Measurements from ENCODE around the gene RRAD. TPM values are rescaled to one million over a fixed set of nuclear protein-coding genes. Genes with fewer than 3 reads are reported as not detected.

The RRAD gene
- polyA plus RNA-seq, 1 experiment, result 1.9 TPM

- CTCF ChIA-PET, result interaction anchor here (0.6 to 1.7 kb wide), 6 partner anchors 22 to 223 kb away, joined by 3 to 5 read pairs (median 4); partner anchors contain the start of gene NAE1
Observed at GRCh38 chr16:66931665-66932064, 6.3 kb upstream of the RRAD start.

DNA sequence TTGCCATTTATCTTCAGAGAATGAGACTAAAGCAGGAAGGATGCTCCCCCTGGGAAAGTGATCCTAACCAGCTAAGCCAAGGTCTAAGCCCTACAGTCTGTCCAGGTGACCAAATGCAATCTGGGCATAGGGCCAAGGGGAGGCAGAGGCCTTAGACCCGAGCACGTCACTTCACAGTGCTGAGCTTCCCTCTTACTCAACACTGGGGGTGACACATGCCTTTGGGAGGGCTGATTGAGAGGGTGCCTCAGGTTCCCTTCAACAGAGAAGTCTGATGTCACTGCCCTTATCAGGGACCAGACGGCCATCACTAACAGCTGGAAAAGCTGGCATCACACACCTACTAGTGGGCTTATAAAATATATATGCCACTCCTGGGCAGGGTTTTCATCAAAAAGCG is 4.9 kb upstream of the RRAD start:
- TF ChIP-seq, protein P1, sequence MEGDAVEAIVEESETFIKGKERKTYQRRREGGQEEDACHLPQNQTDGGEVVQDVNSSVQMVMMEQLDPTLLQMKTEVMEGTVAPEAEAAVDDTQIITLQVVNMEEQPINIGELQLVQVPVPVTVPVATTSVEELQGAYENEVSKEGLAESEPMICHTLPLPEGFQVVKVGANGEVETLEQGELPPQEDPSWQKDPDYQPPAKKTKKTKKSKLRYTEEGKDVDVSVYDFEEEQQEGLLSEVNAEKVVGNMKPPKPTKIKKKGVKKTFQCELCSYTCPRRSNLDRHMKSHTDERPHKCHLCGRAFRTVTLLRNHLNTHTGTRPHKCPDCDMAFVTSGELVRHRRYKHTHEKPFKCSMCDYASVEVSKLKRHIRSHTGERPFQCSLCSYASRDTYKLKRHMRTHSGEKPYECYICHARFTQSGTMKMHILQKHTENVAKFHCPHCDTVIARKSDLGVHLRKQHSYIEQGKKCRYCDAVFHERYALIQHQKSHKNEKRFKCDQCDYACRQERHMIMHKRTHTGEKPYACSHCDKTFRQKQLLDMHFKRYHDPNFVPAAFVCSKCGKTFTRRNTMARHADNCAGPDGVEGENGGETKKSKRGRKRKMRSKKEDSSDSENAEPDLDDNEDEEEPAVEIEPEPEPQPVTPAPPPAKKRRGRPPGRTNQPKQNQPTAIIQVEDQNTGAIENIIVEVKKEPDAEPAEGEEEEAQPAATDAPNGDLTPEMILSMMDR (IDR thresholded peaks at IDR 0.05; ENCODE audit: low read depth, low read length), result no peak
- Histone ChIP-seq H3K27me3 (ENCODE audit: control insufficient read depth, insufficient read depth, low read length) (no peaks in the 10 kb centered on the region), H3K4me3 (ENCODE audit: low read depth, low read length) (no peak overlapping the region), H3K27ac (ENCODE audit: low read depth, low read length) (peak overlapping the region; percentile 31), H3K9me3 (ENCODE audit: control insufficient read depth, insufficient read depth, low read length) (no peaks in the 10 kb centered on the region; the same call in 1 of the 2 replicates)
- ChIA-PET POLR2A (interaction anchor here (1.4 kb wide), 1 partner anchor 30 kb away, joined by 3 read pairs; no protein-coding TSS in a partner anchor), CTCF (interaction anchor here (1.3 to 1.7 kb wide), 4 partner anchors 21 to 225 kb away, joined by 3 to 5 read pairs (median 4); partner anchors contain the start of gene NAE1)
- DNase-seq (ENCODE audit: low read depth, low spot score), result no peak

More at GRCh38 chr16:66931665-66932064, 6.3 kb upstream of the RRAD start:
- H3K27ac ChIP-seq (ENCODE audit: low read depth, low read length), result no peak overlapping the region
- no peaks in the 10 kb centered on the region for H3K27me3 ChIP-seq (ENCODE audit: control insufficient read depth, insufficient read depth, low read length)
- TF ChIP-seq, protein P1 (IDR thresholded peaks at IDR 0.05; ENCODE audit: low read depth, low read length), result no peak
- POLR2A ChIA-PET, result interaction anchor here (1.4 kb wide), 1 partner anchor 32 kb away, joined by 3 read pairs; no protein-coding TSS in a partner anchor
- H3K9me3 ChIP-seq (ENCODE audit: control insufficient read depth, insufficient read depth, low read length), result no peaks in the 10 kb centered on the region; the same call in 1 of the 2 replicates
- H3K4me3 ChIP-seq (ENCODE audit: low read depth, low read length), result no peak overlapping the region
- DNase-seq (ENCODE audit: low read depth, low spot score), result no peak

DNA sequence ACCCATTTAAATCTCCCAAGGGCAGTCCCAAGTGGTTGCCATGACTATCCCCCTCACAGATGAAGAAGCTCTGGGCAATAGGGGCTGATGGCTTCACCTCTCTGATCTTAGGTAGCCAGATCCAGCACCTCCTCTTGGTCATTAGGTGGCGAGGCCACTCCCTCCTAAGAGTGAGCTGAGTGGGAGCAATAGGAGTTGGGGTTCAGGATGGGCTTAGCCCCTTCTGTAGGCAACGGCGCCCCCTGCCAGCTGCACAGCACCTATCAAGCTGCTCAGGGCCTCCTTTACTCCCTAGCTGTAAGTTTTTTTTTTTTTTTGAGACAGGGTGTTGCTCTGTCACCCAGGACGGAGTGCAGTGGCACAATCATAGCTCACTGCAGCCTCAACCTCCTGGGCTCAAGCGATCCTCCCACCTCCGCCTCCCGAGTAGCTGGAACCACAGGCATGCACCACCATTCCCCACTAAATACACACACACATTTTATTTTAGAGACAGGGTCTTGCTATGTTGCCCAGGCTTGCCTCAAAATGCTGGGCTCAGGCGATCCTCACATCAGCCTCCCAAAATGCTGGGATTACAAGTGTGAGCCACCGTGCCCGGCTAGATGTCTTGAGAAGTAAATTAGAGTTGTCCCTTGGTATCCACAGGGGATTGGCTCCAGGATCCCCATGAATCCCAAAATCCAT is 3.5 kb upstream of the RRAD start:
- TF ChIP-seq, protein P1 (IDR thresholded peaks at IDR 0.05; ENCODE audit: low read depth, low read length), result peak; percentile 52
- POLR2A ChIA-PET, result interaction anchor here (0.5 to 0.6 kb wide), 3 partner anchors 11 to 563 kb away, joined by 3 to 4 read pairs (median 4); no protein-coding TSS in a partner anchor
- Histone ChIP-seq H3K9me3 (ENCODE audit: control insufficient read depth, insufficient read depth, low read length) (no peaks in the 10 kb centered on the region), H3K27me3 (ENCODE audit: control insufficient read depth, insufficient read depth, low read length) (peaks cover 8% of the 10 kb centered on the region), H3K27ac (ENCODE audit: low read depth, low read length) (no peak overlapping the region), H3K4me3 (ENCODE audit: low read depth, low read length) (no peak overlapping the region)
- CTCF ChIA-PET, result interaction anchor here (0.6 to 4.2 kb wide), 9 partner anchors 10 to 58 kb away, joined by 3 to 77 read pairs (median 7); partner anchors contain the start of gene CDH16
- no peak for DNase-seq (ENCODE audit: low read depth, low spot score)

DNA sequence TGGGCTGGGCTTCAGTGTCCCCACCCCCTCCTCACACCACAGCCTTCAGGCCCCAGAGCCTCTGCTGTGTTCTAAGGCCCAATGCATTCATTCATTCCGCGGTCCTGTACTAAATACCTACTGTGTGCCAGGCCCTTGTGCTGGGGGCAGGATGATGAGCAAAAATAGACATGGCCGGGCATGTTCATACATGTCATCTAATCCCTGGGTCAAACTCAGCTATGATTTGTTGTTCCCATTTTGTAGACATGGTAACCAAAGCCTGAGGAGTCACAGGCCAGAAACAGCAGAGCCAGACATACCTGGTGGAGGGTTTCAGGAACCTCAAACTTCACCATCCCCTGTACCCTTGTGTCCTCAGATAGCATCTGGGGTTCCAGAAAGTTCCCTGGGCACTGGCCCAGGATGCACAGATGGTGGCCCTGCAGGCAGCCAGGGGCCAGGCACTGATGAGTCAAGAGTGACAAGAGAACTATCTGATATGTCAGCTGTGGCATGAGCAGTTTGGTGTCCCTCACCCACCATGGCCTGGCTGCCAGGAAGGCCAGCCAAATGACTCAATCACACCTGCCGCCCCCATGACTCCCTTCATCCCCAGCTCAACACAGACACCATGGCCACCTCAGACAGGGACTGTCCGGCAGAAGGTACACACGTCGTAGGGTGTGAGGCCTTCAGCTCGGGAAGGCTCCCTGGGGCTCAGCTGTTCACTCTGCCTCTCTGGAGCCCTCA is 2.7 kb upstream of the RRAD start:
- Histone ChIP-seq H3K27ac (ENCODE audit: low read depth, low read length) (no peak overlapping the region), H3K4me3 (ENCODE audit: low read depth, low read length) (no peak overlapping the region), H3K27me3 (ENCODE audit: control insufficient read depth, insufficient read depth, low read length) (peaks cover 10% of the 10 kb centered on the region), H3K9me3 (ENCODE audit: control insufficient read depth, insufficient read depth, low read length) (peaks cover 2% of the 10 kb centered on the region; the same call in 1 of the 2 replicates)
- CTCF ChIA-PET, result interaction anchor here (1.0 to 4.2 kb wide), 8 partner anchors 9 to 55 kb away, joined by 3 to 77 read pairs (median 8); partner anchors contain the start of gene CDH16
- POLR2A ChIA-PET, result interaction anchor here (0.5 kb wide), 1 partner anchor 23 kb away, joined by 3 read pairs; no protein-coding TSS in a partner anchor
- DNase-seq (ENCODE audit: low read depth, low spot score), result no peak
- TF ChIP-seq, protein P1 (IDR thresholded peaks at IDR 0.05; ENCODE audit: low read depth, low read length), result no peak

Measured in AG04450 (cell line).